Measurements from ENCODE around the gene L3MBTL3.
"Not testable (repeated sequence)": the region's sequence is repeated elsewhere in the genome, so short reads cannot be mapped to it uniquely, and the experiment has no call there.

The L3MBTL3 gene

DNA sequence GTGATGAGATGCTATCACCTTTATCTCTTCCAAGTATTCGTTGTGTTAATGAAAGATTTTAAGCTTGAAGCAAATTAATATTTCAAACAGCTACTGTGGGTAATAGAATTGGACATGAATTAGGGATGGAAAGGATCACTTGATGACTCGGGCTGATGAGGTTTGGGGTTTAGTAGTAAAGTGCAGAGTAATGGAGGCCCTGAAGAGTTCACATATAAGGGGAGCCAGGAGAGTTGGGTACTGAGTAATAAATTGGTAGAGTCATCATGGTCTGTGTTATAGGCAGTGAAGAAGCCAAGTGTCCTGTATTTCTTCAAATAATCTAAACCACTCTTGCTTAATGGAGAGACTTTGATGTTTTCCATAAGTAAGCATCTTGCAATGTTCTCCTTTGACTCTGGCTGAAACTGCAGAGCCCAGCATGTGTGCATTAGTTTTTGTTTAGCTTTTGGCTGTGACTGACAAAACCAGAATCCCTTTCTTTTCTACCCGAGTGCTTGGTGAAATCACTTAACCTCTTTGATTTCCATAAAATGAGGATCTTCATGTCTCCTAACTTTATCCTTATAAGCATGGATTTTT is 57.6 kb downstream of the L3MBTL3 start:
- no peak for DNase-seq (ENCODE audit: low read depth in 2 of 2)

DNA sequence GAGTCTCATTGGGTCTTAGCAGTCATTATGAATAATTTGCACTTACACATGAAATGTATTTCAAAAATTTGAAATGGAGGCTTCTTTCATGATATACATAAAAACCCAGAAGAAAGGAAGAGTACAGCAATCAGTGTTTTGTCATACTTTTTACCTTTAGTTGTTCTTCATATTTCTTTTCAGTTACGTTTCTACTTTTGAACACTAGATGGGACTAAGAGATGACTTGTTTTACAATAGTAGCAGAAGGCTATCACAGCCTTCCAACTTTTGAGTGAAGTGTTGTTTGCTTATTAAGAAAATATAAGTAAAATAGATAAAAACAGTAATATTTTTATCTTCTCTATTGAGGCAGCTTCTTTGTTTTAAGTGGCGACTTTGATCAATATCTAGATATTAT is 58.1 kb downstream of the L3MBTL3 start:
- no peak for DNase-seq (ENCODE audit: low read depth in 2 of 2)

DNA sequence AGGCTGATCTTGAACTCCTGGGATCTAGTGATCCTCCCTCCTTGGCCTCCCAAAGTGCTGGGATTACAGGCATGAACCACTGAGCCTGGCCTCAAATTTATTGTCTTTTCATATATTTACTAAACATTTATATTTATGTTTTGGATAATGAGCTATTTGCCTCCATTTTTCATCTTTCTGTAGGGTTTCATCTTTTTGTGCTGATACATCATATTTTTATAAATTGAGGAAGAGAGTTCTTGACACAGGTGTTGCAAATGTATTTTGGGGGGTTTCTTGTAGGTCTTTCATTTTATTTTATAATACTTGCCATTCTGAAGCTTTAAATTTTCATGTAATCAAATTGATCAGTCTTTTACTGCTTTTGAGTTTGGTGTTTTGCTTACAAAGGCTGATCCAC is 72.4 kb downstream of the L3MBTL3 start:
- DNase-seq (ENCODE audit: low read depth in 2 of 2), result no peak

DNA sequence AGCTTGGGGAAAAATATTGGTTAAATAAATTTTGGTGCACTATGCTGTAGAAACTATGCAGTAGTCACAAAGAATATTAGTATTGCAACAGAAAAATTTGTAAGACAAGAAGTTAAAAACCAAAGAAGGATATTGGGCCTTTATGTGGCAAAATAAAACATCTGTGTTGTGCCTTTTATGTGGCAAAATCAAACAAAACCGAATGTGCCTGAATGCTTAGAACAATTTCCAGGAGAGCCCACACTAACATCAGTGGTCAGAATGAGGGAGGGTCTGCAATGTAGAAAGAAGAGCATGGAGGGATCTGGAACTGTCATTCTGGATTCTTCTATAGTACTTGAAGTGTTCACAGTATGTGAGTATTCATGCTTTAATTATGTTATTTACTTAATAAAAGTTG is 75.2 kb downstream of the L3MBTL3 start:
- no peak for DNase-seq (ENCODE audit: low read depth in 2 of 2)

DNA sequence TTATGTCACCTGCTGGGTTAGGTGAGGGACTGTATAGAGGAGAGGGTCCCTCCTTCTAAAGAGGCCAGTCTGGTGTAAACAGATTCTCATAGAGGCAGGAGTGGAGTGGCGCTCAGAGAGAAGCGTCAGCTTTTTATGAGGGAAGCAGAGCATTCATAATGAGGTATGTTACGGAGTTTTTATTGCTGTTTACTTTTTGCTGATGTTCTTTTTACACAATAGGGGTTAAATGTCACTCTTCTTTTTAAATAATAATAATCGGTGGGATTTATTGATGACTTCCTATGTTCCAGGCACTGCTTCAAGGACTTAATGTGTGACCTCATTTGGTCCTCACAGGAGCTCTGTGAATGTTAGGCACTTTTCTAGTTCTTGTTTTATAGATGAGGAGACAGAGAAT is 79.9 kb downstream of the L3MBTL3 start:
- DNase-seq (ENCODE audit: low read depth in 2 of 2), result no peak

DNA sequence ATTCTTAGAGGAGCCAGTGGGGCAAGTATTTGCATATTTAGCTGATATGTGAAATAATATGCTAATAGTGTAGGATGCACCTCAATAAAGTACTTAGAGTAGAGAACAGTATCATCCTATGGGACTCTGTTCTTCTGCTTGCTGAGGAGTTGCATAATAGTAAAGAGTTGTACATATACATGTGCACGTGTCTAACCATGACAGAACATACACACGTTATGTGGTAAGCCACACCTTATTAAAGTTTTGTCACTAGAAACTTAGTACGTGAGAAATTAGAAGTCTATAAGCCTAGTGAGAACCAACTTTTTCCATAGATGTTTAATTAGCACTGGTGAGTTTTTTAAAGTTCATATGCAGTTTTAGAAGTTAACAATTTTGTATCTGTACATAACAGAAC is 80.7 kb downstream of the L3MBTL3 start:
- DNase-seq (ENCODE audit: low read depth in 2 of 2), result no peak

DNA sequence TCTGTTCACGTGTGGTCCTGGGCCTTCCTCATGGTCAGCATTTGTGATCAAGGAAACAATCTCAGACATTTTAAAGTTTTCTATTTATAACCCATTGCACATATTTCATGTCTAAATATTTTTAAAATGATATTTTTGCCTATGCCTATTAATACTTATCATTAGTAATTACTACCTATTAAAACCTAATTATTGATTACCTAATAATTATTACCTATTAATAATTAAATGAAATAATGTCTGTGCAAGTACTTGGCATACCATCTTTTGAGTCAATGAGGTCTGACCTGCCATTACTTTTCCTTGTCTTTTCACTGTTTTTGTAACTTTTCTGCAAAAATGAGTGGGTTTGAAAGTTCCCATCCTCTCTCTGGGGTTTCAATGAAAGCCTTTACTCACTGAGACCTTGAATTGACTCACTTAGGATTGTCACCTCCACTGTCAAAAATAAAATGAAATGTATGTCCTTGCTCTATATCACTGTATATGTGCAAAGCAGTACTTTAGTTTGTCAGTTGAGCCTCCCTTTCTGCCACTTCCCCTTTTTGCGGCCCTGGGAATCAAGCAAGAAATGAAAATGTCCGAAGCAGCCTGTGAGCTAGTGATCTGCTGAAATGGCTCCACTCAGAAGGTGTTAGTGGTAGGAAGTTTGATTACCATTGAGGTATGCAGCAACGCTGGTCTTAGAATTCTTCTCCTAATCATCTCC is 87.8 kb downstream of the L3MBTL3 start:
- DNase-seq (ENCODE audit: low read depth in 2 of 2), result no peak

DNA sequence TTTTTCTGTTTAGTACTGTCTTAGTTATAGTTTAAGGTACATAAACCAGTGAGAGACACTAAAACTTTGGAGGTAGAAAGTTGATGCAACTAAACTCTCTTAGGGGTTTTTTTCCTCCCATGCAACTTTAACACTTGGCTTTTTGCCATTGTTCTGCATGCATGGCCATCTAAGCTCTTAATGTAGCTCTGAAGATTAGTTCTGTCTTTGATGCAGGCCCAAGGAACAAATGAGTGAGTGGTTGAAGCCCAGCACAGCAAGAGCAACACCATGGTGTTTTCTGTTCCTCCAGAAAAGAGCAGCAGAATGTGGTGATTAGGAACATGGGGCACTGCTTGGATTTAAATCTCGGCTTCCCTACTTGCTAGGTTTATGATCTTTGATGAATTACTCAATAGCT is 89.3 kb downstream of the L3MBTL3 start:
- no peak for DNase-seq (ENCODE audit: low read depth in 2 of 2)

DNA sequence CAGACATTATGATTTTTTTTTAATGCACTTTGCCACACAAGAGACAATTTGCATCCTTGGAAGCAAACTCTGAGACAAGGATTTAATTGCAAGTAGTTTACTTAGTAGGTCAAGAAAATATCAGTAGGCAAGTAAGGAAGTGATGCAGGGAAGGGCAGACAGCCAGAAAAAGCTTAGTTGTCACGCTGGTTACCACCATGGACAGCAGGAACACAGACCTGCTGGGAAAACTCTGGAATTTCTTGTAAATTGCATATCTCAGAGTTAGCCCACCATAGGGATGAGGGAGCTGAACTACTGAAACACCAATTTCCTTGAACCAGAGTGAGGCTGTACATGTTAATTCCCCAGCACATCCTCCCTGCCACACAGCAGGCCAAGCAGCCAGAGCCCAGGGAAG is 92.7 kb downstream of the L3MBTL3 start:
- DNase-seq (ENCODE audit: low read depth in 2 of 2), result no peak

DNA sequence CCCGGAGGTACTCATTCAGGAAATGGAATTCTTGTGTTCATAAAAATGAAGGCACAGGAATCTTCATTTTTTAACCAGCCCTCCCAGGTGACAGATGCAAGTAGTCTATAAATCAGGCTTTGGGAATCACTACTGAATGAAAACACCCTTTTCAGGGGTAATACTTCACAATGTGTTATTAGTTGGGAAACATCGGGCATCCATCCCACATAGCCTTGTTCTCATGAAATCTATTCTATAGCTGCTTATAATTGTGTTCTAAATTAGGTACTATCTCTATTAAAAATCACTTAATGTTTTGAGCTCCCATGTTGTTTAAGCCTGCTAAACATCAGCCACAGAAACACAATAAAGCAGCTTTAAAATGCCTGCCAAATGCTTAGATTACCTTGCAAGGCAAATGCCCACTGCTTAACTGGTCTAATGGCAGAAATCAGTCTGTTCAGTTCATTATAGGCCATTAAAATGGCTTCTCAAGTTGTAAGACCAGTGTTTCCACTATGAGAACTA is 94.9 kb downstream of the L3MBTL3 start:
- no peak for DNase-seq (ENCODE audit: low read depth in 2 of 2)

DNA sequence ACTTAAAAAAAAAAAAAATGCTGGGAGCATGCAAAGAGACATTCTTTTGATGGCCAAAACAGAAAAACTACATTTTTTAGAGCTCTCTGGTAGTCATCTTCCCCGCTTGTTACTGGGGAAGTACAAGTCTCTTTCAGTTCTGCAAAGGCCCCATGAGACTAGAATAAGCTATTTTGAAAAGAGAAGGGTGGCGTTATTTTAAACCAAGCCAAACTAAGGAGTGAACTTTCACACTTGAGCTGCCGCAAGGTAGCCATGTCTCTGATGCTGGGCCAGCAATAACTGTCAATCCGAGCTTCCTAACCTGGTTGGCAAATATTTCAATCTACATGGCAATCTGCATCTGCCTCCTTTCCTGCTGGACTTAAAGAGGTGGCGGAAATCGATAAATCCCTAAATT is 96.7 kb downstream of the L3MBTL3 start:
- no peak for DNase-seq (ENCODE audit: low read depth in 2 of 2)

DNA sequence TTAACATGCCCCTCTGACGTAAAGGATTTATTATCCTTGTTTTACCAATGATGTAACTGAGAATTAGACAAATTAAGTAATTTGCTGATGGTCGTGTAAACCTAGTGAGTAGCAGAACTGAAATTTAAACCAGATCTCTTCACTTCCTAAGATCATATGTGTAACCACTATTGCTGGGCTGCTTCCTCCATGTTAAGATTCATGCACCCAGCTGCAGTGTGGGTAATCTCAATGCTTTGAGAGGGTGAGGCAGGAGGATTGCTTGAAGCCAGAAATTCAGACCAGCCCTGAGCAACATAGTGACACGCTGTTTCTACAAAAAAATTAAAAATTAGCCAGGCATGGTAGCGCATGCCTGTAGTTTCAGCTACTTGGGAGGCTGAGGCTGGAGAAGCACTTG is 97.9 kb downstream of the L3MBTL3 start:
- no peak for DNase-seq (ENCODE audit: low read depth in 2 of 2)

DNA sequence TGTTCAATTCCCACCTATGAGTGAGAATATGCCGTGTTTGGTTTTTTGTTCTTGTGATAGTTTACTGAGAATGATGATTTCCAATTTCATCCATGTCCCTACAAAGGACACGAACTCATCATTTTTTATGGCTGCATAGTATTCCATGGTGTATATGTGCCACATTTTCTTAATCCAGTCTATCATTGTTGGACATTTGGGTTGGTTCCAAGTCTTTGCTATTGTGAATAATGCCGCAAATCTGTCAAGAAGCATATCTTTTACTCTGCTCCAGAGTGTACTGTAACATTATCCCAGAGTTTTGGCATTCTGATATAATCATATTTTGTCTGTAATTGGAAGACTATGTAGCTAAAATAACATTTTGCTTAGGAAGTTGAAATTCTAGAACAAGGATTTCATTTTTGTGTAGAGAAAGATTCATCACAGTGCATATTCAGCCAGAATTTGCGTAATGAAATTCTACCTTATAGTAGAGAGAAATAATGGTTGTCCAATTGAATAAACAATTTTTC is 98.9 kb downstream of the L3MBTL3 start:
- not testable (repeated sequence) for DNase-seq (ENCODE audit: low read depth in 2 of 2)

DNA sequence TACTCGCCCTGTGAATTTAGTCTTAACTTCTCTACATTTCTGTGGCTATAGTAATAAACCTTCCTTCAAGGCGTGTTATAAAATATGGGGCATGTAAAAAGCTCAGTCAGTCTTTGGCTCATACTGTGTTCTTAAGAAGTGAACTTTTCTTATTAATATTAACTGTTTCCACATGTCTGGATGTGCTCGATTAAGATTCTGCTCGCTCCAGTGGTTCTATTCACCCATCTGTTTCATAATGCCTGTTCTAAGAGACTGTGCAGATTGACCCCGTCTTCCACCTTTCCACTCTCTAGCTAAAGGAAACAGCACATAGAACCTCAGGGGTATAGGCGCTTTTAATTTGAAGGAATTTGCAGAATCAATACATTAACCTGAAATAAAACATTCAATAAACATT is 99.9 kb downstream of the L3MBTL3 start:
- no peak for DNase-seq (ENCODE audit: low read depth in 2 of 2)

DNA sequence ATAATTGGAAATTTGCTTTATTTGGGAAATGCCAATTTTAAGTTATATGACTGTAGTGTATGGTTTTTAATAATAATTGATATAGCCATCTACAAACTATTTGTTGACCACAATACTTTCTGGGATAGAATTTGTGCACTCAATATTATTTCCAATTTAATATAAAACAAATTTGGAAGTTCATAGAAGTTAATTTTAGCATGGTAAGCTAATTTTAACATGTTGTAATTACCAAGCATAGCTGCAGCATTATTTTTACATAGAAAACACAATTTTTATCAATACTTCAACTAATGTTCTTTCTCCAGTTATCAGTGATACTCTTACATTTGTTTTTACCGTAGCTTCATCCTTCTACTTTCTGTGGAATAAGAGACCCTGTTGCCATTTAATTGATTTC is 100.8 kb downstream of the L3MBTL3 start:
- DNase-seq (ENCODE audit: low read depth in 2 of 2), result no peak

DNA sequence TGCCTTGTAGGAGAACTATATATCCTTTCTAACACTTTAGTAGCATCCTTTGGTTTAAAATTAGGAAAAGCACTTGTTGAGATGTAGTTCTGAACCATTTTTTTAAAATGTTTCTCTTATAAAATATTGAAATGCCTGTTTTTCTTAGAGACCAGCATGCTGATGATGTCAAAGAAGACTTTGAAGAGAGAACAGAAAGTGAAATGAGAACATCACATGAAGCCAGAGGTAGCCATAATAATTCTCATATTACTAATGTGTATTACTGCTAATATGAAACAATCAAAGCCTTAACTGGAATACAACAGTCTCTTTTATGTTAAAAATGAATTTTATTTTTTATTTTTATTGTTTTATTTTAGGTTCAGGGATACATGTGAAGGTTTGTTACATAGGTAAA is 102.3 kb downstream of the L3MBTL3 start:
- DNase-seq (ENCODE audit: low read depth in 2 of 2), result no peak

DNA sequence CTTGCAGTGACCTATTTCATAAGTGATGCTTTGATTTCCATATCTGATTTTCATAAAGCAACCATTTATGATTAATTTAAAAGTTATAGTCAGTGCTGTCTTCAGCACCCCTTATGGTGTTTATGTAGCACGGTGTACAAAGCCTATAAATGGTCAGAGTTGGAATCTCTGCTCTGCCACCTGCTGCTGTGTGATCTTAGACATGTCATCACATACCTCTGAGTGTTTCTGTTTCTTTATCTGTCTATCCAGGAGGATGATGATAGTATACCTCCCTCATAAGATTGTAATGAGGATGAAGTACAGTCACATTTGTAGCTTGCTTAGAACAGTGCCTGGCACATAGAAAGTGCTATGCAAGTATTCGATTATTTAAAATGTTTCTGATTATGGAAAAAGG is 103.9 kb downstream of the L3MBTL3 start:
- DNase-seq (ENCODE audit: low read depth in 2 of 2), result no peak

DNA sequence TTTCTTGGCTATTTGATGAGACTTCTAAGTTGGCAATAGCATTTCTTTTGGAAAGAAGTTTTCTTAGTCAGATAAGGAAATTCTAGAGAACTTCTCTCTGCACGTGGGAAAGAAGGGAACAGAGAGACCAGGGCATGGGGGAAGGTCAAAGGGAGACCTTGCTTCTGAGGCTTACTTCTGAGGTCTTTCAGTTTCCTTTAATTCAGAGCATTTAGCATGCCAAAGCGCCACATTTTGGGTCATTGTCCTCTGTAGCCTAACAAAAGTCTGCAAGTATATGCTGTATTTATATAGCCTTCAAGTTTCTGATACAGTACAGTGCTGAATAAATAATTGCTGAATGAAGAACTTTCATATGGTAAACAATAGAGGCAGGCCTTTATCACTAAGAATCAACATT is 108.8 kb downstream of the L3MBTL3 start:
- DNase-seq (ENCODE audit: low read depth in 2 of 2), result no peak

DNA sequence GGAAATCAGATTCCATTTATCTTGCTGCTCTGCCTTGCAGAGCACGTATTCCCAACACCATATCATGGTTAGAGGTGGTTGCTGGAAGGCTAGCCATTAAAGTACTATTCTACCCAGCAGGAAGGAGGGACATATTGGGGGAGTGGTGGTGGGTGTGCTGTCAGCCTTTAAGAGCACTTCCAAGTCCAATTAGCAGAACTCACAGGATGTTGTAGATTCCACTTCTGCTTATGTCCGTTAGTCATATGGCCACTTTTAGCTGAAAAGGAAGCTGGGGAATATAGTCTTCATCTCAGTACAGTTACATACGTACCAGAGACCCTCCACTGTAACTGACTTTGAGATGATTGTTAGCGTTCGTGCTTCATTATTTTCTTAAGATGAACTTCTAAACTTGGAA is 109.9 kb downstream of the L3MBTL3 start:
- no peak for DNase-seq (ENCODE audit: low read depth in 2 of 2)

DNA sequence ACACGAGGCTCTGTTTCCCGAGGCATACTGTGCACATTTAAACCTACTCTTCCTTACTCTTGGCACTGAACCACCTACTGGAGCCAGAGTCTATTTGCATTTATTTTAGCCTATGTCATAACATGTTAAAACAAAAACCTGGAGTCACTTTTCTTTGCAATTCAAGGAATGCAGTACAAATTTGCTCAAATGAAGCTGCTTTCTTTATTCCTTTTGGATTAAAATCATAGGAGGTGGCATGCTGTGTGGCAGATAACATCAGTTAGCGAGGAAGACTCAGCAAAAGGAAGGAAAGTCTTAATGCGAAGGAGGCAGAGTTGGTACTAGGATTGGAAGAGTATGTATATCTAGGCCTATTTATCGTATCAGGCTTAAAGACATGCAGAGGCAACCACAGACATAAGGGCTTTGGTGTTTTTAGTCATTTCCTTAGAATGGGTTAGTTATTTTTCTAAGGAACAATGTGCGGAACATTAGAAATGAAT is 111.4 kb downstream of the L3MBTL3 start:
- no peak for DNase-seq (ENCODE audit: low read depth in 2 of 2)

DNA sequence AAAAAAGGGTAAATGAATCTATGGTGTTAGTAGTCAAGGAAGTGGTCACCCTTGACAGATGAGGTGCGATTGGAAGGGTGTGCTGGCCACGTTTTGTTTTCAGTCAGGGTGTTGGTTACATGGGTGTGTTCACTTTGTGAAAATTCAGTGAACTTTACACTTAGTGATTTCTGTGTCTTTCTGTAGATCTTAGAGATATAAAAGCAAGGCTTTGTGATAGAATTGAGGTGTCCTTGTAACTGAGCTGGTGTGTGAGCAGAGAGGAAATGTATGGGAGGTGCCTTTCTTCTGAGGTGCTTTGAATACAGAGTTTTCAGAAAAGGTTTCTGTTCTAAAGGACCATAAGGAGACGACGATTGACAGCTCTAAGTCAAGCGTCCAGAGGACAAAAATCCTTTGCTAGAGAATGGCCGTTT is 113.9 kb downstream of the L3MBTL3 start:
- peak; percentile 8 to 11 for DNase-seq (ENCODE audit: low read depth in 2 of 2)

DNA sequence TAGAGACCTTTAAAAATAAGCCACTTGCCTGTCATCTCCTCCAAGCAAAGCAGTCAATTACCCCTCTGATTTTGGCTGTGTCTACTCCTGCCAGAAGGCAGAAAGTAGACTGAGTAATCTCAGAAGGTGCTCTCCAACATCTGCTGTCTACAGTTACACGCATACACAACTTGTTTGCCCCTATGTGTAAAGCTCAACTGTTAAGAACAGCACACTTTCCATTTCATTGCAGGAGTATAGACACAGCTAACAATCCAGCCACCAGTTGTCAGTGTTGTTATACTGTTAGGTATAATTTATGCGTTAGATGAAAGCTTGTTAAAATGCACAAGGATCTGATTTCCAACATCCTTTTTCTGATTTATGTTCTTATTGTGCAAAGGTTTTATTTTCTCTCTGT is 116.2 kb downstream of the L3MBTL3 start:
- no peak for DNase-seq (ENCODE audit: low read depth in 2 of 2)

DNA sequence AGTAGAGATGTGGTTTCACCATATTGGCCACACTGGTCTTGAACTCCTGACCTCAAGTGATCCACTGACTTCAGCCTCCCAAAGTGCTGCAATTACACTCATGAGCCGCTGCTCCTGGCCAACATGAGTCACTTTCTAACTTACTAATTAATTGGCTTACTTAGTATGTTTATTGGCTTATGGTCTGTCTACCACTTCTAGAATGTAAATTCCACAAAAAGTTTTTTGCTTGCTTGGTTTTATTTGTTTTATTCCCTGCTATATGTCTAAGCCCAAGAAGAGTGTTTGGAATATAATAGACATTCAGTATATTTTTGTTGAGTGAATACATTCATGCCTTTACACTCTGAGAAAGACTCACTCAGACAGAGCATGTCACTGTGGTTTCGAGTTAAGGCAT is 118.4 kb downstream of the L3MBTL3 start:
- no peak for DNase-seq (ENCODE audit: low read depth in 2 of 2)

Measured in stimulated activated CD8-positive, alpha-beta memory T cell treated with anti-CD3 and anti-CD28 coated beads, Interleukin-15, amount 100 ng/mL, for 4 hours (primary cell).